ENCODE results near the gene MRM1. TPM values are rescaled to one million over a fixed set of nuclear protein-coding genes. Genes with fewer than 3 reads are reported as not detected.
A peak's percentile ranks its signal among the peaks of the same experiment; 100 is the strongest.

The MRM1 gene
- total RNA-seq, 4 donors from 2014 or later: 3.5 to 6.6 (median 4.7) TPM

- TF ChIP-seq POLR2AphosphoS5 (IDR thresholded peaks at IDR 0.05) (no peak), POLR2A (IDR thresholded peaks at IDR 0.05) (no peak), EP300 (IDR thresholded peaks at IDR 0.05) (no peak)
- TF ChIP-seq, protein P1, sequence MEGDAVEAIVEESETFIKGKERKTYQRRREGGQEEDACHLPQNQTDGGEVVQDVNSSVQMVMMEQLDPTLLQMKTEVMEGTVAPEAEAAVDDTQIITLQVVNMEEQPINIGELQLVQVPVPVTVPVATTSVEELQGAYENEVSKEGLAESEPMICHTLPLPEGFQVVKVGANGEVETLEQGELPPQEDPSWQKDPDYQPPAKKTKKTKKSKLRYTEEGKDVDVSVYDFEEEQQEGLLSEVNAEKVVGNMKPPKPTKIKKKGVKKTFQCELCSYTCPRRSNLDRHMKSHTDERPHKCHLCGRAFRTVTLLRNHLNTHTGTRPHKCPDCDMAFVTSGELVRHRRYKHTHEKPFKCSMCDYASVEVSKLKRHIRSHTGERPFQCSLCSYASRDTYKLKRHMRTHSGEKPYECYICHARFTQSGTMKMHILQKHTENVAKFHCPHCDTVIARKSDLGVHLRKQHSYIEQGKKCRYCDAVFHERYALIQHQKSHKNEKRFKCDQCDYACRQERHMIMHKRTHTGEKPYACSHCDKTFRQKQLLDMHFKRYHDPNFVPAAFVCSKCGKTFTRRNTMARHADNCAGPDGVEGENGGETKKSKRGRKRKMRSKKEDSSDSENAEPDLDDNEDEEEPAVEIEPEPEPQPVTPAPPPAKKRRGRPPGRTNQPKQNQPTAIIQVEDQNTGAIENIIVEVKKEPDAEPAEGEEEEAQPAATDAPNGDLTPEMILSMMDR (IDR thresholded peaks at IDR 0.05): no peak
- Histone ChIP-seq H3K4me3 (peak overlapping the region; percentile 83), H3K27me3 (no peaks in the 10 kb centered on the region), H3K4me1 (peaks cover 39% of the 10 kb centered on the region), H3K36me3 (peaks cover 23% of the 10 kb centered on the region), H3K9me3 (no peaks in the 10 kb centered on the region), H3K27ac (no peak overlapping the region)
- WGBS: 53% methylated on average over 4 of the region's 4 CpGs
- peak in 1 of 2 donors; percentile 34 for DNase-seq (ENCODE audit: low spot score in 2 of 2)
Observed at GRCh38 chr17:36592716-36593321, 8.6 kb upstream of the MRM1 start.

DNA sequence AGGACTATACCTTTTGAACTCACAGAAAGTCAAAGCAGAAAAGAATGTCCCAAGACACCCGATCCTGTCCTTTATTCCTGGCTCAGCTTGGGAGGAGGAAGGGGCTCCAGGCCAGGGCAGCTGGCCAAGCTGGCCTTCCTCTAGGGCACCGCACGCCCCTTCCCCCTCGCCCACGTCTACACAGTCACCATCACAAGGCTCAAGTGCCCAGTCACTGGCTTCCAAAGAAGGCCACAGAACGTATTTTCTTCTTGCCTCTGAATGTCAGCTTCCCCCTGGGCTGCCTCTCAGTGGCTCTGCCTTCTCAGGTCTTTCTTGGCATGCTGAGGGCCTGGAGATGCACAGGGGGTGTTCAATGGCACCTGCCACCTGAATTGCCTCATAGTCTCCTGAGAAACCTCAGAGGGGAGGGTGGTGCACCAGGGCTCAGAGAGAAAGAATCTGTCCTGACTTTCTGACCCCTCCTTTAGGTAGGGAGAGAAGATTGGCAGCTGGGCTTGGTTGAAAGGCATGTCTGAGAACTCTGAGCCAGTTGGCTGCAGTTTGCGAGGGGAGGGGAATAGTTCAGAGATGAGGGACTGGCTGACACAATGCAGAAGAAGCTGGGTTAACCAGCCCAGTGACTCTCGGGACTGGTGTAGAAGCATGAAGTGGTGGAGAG lies 7.6 kb upstream of the MRM1 start:
- peak in 1 of 2 donors; percentile 71 for DNase-seq (ENCODE audit: low spot score in 2 of 2)

GRCh38 chr17:36594626-36595401 lies 6.6 kb upstream of the MRM1 start:
- peak in 1 of 2 donors; percentile 71 for DNase-seq (ENCODE audit: low spot score in 2 of 2)
- no peak overlapping the region for H3K27ac ChIP-seq
- no peaks in the 10 kb centered on the region for H3K27me3 ChIP-seq
- peaks cover 4% of the 10 kb centered on the region for H3K36me3 ChIP-seq
- no peak overlapping the region for H3K4me3 ChIP-seq
- no peaks in the 10 kb centered on the region for H3K9me3 ChIP-seq
- 70% methylated on average over 13 of the region's 13 CpGs for WGBS
- H3K4me1 ChIP-seq: peaks cover 37% of the 10 kb centered on the region
- no peak for TF ChIP-seq POLR2AphosphoS5 (IDR thresholded peaks at IDR 0.05)
- TF ChIP-seq EP300 (IDR thresholded peaks at IDR 0.05): no peak

More for the DNA sequence above, 7.6 kb upstream of the MRM1 start:
- H3K4me1 ChIP-seq: peaks cover 39% of the 10 kb centered on the region
- H3K4me3 ChIP-seq: no peak overlapping the region
- WGBS: 51% methylated on average over 8 of the region's 8 CpGs
- TF ChIP-seq EP300 (IDR thresholded peaks at IDR 0.05) (no peak), POLR2AphosphoS5 (IDR thresholded peaks at IDR 0.05) (no peak), POLR2A (IDR thresholded peaks at IDR 0.05) (no peak)
- TF ChIP-seq, protein P1 (IDR thresholded peaks at IDR 0.05): no peak
- no peaks in the 10 kb centered on the region for H3K9me3 ChIP-seq
- no peaks in the 10 kb centered on the region for H3K27me3 ChIP-seq
- peaks cover 14% of the 10 kb centered on the region for H3K36me3 ChIP-seq
- H3K27ac ChIP-seq: no peak overlapping the region

DNA sequence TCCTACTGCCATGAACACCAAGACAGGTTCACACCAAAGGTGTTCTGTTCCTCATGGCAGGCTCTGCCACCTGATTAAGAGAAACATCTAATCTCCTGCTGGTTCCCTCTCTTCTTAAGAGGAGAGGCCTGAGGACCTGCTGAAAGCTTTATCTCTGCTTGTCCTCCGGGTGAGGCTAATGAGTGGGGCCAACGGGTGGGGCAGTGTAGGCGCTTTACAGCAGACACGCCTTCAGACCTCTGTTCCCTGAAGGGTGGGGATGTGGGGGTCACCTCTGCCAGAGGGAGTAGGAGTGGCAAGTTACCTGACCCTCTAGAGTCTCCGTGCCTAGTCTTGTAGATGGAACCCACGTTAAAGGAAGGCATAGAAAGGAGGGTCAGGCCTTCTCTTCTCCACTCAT lies 4.2 kb upstream of the MRM1 start:
- peak in 1 of 2 donors; percentile 50 for DNase-seq (ENCODE audit: low spot score in 2 of 2)
- WGBS: 75% methylated on average over 6 of the region's 6 CpGs

DNA sequence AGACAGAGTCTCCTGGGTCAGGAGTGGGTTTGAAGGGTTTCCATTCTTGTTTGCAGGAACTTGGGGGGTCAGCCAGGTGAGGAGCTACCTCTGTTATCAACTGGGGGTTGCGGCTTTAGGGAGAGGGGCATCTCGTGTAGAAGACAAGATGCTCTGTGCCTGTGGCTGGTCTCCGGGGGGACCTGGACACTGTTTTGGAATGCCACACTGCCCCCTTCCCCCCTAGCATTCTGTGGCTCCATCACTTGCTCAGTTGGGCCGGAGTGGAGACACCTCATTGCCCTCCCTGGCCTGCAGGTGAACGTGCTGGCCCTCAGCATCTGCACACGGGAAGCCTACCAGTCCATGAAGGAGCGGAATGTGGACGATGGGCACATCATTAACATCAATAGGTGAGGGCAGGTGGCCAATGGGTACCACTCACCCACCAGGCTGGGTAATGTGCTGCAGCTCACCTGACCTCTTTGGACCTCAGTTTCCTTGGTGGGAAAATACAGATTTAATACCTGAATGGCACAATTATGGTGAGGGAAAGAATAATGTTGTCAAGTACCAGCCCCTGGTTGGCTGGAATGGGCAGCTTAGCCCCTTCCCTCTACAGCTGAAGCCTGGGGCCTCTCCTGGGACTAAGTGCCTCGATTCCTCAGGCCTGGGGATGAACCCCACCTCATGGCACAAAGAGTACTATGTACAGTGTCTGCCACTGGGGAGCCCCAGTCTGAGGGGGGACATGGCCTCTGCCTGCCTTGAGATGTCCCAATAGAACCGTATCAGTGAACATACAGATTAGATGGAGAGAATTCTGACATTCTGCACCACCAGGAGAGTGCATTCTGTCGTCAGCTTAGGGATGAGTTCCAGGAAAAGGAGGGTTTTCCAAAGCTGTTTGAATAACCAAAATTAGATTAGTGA lies 3.3 kb upstream of the MRM1 start:
- Histone ChIP-seq H3K27me3 (no peaks in the 10 kb centered on the region), H3K9me3 (no peaks in the 10 kb centered on the region), H3K4me3 (no peak overlapping the region), H3K36me3 (no peaks in the 10 kb centered on the region), H3K4me1 (peaks cover 31% of the 10 kb centered on the region), H3K27ac (no peak overlapping the region)
- TF ChIP-seq POLR2A (IDR thresholded peaks at IDR 0.05) (no peak), EP300 (IDR thresholded peaks at IDR 0.05) (no peak), POLR2AphosphoS5 (IDR thresholded peaks at IDR 0.05) (no peak)
- TF ChIP-seq, protein P1 (IDR thresholded peaks at IDR 0.05): no peak
- DNase-seq (ENCODE audit: low spot score in 2 of 2): peak in 1 of 2 donors; percentile 59
- 88% methylated on average over 11 of the region's 11 CpGs for WGBS

More for the DNA sequence above, 4.2 kb upstream of the MRM1 start:
- Histone ChIP-seq H3K9me3 (no peaks in the 10 kb centered on the region), H3K4me1 (peaks cover 31% of the 10 kb centered on the region), H3K27me3 (no peaks in the 10 kb centered on the region), H3K27ac (no peak overlapping the region), H3K4me3 (no peak overlapping the region), H3K36me3 (no peaks in the 10 kb centered on the region)
- no peak for TF ChIP-seq POLR2A (IDR thresholded peaks at IDR 0.05)

Measured in suprapubic skin (tissue), 4 donors.